GM03348 (cell line): ENCODE results near the gene SRRM4.
"Not testable (repeated sequence)": the region's sequence is repeated elsewhere in the genome, so short reads cannot be mapped to it uniquely, and the experiment has no call there.

ENCODE experiments used
- DNase-seq: peaks from one replicate; pipeline ENCODE4 v3.0.0; 2012; ENCODE audit warnings: low spot score

The SRRM4 gene, protein sequence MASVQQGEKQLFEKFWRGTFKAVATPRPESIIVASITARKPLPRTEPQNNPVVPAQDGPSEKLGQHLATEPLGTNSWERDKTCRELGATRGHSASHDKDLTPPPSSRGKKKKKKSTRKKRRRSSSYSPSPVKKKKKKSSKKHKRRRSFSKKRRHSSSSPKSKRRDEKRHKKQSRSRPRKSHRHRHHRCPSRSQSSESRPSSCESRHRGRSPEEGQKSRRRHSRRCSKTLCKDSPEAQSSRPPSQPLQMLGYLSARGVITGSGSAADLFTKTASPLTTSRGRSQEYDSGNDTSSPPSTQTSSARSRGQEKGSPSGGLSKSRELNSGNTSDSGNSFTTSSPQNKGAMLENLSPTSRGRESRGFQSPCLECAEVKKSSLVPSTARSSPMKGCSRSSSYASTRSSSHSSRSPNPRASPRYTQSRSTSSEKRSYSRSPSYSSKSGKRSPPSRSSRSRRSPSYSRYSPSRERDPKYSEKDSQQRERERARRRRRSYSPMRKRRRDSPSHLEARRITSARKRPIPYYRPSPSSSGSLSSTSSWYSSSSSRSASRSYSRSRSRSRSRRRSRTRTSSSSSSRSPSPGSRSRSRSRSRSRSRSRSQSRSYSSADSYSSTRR

DNA sequence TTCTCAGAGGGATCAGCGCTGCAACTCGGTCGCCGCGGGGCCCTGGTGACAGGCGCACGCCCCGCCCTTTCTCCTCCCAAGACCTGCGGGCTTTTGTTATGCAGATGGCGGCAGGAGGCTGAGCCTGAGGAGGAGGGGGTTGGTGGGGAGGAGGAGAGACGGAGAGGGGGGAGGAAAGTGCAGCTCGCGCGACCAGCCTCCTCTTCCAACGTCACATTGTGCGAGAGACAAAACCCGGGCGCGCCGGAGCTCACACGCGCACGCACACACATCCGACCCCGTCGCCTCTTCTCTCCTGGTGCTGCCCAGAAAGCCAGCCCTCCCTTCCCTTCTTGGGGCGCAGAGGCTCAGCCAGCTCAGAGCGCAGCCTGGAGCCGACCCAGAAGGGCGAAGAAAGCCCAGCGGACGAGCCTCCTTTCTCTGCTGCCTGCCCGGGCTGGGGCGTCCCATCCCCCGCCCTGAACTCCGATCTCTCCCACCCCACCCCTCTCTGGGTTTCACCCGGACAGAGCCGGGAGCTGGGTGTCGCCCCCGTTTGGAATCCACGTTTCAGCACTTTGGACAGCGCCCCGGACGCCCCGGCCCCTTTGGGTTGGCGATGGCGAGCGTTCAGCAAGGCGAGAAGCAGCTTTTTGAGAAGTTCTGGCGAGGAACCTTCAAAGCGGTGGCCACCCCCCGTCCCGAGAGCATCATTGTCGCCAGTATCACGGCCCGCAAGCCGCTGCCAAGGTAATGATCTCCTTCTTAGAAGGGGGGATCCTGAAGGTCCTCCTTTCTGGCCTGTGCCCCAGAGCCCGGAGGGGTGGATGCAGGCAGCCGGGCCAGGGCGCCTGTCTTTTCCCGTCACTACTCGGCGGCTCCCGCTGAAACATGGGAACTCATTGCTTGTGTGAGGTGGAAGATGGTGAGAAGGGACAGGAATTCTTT lies at the start of gene SRRM4:
Gene SRRM4, plus strand, starts transcription at position 257 of the 927 bp plus-strand sequence. Its CDS starts 342 bp downstream, at position 599.
- DNase-seq = peak; percentile 30

DNA sequence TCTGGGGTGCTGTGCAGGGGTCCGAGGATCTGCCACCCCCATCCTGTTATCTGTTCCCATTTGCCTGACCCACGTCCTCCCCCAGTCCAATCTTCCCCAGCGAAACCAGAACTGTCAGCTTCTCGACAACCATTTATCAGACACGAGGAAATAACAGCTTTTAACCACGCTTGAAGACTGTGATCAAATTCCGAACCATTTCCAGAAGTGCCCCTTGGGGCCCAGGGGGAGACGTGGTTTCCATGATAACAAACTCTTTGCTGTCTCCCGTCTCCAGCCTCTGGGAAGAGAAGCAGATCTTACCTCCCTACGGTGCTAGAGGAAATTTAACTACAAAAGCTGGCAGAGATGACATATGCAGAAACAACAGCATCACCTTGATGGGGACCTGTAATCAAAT lies 35.1 kb upstream of the SRRM4 start:
- no peak for DNase-seq

DNA sequence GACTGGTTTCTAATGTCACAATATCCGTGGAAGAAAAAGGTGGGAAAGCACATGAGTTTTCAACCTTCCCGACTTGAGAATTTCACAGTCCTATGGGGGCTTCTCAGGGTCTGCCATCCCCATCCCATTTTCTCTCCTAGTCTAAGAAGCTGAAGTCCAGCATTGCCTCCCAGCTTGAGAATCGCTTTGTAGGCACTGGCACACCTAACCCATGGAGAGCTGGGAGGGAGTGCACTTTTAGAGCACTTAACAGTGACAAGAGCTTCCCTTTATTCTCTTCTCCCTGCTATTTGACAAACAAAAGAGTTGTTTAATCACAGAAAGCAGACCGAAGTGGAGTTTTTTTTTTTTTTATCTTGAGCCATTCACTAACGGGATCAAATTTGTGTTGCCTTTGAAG lies 22.8 kb upstream of the SRRM4 start:
- DNase-seq = no peak

DNA sequence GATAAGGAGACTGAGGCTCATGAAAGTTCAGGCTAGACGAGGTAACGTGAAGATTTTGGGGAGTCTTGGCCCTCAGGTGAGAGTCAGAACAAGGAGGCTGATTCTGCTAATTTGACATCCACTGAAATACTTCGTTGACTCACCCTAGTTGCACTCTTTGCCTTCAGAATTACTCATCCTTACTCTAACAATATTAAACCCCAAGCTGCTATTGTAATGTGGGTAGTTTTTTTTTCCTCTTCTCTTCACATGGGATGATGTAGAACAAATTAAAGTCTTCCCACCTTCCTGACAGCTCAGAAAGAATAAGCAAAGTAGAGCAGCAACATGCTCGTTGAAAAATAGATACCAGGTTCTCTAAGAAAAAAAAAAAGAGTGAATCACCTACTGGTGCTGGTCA lies 22.0 kb upstream of the SRRM4 start:
- no peak for DNase-seq

DNA sequence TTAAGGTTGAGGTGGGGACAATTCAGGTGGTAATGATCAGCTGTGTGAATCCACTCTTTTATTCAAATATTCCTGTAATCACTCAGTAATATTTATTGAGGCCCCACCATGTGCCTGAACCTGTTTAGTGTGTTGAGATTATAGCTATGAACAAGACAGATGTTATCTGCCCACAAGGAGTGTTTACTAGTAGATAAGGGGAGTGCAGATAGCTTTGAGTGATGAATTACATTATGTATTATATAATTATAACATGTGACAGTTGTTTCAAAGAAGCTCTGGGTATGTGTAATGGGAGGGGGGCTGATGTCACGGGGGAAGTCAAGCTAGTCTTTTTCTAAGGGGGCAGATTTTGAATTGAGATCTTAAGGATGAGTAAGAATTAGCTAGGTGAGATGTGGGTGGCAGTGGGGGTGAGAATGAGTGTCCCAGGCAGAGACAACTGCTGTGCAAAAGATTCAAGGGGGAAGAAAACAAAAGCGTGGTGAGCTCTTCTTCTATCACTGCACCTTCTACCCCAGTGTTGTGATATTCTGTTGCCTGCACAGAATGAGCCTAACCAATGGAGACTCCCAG lies 21.3 kb upstream of the SRRM4 start:
- DNase-seq = no peak

DNA sequence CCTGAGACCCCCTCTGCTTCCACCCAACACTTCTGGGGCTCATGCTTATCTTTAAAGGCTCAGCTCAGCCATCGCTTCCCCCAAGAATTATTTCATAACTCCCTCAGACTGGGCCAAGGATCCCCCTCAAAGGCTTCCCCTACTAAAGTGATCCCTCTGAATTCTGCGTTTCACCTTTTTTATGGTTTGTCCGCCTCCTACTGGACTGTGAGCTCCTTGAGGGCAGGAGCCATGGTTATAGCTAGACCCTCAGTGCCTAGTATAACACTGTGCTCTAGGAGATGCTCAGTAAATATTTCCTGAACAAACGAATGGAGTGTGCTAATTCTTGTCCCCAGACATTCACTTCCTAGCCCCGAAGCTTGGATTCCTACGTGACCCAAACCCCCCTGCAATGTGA lies 20.5 kb upstream of the SRRM4 start:
- DNase-seq = no peak

DNA sequence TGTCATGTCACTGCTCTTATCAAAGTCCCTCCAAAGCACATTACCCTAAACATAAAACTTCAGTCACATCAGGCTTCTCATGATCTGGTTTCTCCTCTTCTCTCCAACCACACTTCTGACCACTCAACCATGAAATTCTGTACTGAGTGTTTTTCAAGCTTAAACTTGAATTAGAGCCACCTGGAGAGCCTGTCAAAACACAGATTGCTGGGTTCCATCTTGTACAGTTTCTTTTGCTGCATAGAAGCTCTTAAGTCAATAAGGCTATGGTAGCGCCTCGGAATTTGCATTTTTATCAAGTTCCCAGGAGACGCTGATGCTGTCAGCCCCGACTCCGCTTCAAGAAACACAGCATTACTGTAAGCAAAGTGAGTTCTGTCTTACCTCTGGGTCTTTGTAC lies 16.4 kb upstream of the SRRM4 start:
- DNase-seq = no peak

DNA sequence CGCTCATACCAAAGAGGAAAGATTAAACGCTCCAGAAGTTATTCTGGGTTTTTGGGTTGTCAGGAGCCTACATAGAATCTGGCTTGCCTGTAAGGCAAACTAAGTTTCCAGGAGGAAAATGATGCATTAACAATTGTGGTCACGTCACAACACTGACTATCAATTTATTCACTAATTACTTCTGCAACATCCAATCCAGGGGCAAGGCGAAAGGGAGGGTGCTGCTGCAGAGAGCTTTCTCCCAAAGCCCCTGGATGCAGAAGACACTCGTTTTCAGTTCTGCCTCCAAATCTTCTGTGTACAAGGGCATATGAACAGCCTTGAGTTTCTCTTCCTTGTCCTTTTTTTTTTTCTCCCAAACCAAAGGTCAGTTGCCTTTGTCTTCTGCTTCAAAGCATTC lies 10.5 kb upstream of the SRRM4 start:
- no peak for DNase-seq

DNA sequence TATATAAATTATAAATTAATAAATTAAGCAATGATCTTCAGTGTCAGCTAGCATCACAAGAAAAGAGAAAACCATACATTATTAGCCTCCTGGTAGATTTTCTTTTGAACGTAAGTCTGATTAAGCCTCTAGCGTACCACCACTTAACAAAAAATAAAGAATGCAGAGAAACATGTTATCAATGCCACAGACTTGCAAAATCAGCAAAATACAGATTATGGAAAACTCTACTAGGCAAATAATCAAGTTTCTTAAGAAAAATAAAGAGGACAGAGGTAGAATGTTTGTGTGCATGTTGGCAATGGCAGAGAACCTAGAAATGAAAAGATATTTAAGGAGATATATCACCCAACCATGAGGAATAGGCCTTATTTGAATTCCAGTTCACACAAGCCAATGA lies 8.4 kb upstream of the SRRM4 start:
- DNase-seq = no peak

DNA sequence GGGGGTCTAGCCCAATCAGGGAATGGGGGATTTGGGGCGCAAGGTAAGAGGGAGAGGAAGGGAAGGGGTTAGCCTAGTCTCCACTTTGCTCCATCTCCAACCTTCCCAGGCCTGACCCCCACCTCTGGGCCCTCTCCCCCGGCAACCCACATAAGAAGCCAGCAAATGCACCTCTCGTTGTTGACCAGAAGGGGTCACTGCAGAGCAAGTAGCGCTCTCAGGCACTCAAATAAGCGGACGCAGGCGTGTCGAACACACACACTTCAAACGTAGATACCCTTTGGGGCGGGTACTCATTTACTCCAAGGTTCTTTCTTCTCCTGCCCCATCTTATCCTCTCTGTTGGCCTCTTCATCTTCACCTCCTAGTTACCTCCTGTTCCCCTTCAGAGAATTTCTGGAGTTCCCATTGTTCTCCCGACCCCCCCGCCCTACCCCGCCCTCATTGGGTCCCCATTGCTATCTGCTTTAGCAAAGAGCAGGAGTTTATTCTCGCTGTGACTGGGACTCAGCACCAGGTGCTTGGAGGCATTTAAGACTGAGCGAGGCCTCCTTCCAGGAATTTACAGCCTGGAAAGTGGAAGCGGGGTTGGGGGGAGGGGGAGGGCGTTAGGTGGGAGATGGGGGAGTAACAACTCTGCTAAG lies 1.5 kb upstream of the SRRM4 start:
- DNase-seq = peak; percentile 70

DNA sequence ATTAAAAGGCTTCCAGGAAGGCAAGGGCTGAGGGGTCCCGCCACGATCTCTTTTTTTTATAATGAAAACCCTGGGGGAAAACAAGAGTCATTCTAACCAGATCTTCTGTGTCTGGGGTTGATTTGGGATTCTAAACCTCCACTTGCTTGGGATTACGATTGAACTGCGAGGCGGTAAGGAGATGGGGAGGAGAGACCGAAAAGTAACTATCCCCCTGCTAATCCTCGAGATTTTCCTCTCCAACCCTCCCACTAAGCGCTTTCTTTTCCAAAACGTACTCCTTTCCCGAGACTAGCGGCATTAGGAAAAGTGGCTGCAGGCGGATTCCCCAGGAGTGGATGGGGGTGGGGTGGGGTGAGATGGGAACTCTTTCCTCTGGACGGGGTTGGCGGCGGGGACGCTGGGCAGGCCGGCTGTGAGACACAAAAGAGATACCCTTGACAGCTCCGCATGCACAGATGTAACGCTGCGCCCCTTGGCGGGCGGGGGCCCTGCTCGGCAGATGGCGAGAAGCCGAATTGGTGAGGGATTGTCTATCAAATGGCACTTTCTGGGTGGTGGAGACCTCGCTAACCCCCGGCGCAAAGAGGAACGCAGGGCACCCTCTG lies 830 bp upstream of the SRRM4 start:
- DNase-seq = no peak

DNA sequence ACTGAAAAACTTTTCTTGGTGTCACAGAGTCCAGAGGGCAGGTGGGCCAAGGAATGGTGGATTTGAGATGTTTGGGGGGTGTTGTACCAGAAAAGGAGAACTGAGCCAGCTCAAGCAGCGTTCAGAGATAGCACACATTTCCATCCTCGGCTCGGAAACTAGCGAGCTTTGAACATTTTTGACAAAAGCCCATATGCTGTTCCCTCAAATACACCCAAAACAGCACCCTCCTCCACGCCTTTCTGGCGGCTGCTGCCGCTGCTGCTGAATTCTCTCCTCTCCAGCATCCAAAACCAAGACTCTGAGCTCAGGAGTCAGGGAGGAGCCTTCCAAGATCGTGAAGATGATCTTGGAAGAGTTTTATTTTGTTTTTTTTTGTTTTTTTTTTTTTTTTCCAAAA lies 961 bp downstream of the SRRM4 start:
- DNase-seq = no peak

DNA sequence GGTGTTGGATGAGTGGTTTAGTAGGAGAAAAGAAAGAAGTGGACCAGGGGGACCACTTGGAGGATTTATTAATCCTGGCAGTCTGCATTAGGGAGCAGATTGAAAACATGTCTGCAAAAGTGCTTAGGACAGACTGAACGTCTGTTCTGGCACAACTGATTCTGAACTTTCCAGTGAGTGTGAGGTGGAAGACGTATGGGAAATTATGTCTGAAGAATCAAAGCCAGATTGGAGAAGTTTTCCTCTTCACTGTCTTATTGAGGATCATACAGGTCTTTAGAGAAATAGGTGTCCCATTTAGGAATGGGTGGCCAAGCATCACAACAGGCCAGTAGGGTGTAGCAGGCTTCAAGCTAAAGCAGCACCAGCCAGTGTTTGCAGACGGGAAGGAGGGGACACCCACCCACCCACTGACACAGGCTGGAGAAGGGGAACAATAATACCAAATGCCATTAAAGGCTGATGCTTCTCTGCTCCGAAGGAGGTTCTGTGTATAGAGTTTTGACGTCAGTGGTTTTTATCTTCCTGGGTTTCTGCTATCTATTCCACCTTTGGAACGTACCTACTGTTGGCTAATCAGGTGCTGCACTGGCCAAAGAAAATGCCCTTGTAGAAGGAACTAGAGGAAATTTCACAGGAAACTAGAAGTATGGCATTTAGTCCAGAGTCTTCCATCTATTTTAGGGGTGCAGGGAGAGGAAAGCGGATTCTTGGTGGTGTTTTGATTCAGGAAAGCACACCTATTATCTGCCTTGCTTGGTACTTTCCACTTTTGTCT lies 1.8 kb downstream of the SRRM4 start:
- no peak for DNase-seq

DNA sequence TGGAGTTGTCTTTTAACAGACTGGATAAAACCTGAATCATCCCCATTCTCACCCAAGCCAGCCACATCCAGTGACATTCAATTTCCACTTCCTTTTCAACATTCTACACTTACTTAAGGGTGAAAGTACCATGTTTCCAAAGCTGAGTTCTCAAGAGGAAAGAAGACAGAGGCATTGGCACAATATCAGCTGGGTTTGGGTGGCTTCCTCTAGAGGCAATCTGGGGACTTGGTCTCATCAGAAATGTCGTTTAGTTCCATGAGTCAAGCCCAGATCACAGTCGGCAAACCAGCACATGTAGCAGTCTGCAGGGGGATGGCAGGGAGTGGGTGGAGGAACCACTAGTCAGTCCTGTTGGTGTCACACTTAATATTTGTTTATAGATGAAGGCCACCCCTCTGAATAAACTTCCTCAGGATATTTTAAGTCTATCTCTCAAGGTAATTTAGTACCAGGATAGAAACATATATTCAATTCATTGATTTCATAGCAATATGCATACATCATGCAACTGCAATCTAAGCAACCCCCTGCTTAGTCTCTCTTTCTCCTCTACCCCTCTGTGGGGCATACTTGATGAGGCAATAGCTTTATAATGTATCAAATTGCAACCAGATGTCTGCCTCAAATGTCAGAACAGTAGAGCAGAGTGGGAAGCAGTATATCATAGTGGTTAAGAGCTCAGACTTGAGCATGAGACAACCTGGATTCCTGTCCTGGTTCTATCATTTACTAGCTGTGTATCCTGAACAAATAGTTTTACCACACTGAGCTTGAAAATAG lies 3.0 kb downstream of the SRRM4 start:
- DNase-seq = no peak

DNA sequence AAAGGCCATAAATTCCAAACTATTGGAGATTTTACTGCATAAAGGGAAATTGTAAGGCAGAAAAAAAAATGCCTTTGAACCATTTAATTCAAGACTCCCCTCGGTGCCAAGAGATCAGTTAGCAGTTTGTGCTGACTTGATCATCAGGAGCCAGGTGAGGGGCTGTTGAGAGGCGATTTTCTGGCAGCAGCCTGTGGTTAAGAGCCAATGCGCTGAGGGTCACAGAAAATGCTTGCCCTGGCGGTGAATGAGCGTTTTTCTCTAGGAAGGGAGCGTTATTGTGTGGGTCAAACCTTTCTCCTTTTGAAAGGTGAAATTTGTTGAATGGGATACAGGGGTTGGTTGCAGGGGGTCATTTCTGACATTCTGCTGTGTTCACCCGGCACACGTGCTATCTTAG lies 4.7 kb downstream of the SRRM4 start:
- no peak for DNase-seq

DNA sequence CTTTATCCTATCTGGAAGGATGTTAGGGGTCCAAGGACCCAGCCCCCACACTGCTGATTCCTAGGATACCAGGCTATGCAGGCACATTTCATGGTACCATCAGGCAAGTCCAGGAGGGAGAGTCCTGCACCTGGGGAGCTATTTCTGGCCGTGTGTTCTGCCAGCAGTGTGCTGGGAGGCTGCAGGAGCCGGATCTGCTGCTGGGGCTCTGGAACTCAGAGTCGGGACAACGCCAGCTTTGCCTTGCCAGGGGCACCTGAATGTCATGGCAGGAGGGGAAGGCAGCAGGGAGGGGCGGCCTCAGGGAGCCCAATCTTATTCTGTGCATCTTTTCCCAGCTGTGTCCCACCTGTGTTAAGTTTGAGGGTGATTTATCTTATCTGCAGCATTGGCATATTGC lies 17.8 kb downstream of the SRRM4 start:
- no peak for DNase-seq

DNA sequence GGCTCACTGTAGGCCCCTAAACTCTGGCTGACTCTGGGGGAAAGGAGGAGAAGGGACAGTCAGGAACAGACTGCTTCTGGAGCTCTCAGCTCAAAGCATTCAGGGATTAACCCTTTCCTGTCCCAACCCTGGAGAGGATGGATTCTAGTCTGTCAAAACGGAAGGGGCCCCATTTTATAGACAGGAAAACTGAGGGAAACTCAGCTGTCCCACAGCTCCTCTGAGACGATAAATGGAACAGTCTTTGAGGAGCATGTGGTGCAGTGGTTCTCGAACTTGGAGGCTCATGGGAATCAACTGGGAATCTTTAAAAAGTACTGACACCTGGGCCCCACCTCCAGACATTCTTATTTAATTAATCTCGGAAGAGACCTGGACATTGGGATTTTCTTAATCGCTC lies 23.7 kb downstream of the SRRM4 start:
- no peak for DNase-seq

DNA sequence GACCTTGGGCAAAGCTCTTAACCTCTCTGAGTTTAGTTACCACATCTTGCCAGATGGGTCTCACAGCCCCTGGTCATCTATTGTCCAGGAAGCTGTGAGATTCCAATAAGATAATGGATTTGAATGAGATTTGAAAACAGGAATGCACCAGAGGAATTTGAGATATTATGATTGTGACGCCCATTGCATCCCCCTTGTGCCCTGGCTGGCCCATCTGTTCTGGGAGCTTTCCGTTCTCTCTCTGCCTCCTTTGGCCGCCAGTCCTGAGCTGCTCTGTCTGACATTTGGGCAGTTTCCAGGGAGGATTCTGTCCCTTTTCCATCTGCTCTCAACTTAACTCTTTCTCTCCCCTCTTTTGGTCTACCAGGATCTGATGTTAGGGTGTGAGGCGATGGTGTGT lies 24.6 kb downstream of the SRRM4 start:
- no peak for DNase-seq

DNA sequence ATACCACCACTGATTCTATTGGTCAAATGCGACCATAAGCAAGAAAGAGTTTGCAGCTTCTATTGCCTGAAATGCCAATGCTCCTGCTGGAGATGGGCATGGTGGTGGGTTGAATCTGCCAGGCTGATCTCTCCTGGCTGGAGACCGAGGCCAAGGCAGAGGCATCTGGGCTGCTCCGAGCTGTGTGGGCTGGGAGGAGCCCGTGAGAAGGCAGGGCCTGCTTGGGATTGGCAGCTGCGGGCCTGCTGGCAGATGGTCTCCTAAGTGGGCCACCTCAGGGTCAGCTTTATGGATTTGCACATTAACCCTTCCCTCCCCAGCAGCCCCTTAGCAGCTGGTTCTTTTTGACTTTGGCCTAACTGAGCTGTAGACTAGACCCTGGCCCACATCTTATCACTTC lies 25.4 kb downstream of the SRRM4 start:
- DNase-seq = no peak

DNA sequence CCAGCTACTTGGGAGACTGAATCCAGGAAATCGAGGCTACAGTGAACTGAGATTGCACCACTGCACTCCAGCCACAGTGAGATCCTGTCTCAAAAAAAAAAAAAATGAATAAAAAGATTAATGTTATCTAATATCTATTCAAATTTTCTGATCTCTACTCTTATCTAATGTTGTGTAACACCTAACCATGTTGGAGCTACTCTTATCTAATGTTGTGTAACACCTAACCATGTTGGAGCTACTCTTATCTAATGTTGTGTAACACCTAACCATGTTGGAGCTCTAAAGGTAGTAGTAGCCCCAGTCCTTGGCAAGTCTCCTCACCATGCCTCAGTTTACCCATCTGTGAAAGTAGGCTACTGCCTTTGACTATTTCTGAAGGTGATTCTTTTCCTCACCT lies 26.9 kb downstream of the SRRM4 start:
- not testable (repeated sequence) for DNase-seq
